ENCODE results near the gene KCND3.

The KCND3 gene

DNA sequence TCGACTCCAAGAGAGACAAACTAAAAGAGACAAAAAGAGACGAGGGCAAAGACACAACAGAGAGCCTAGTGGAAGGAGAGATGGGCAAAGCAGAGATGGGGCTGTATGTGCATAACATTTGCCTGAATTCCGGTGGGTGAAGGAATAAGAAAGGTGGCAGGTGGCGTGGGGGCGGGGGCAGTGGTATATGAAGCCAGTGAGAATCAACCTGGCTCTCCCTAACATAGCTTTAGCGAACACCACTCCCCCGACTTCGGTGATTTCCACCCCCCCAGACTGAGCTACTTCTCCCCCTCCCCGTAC lies 251.4 kb downstream of the KCND3 start:
- H3K4me1 ChIP-seq (ENCODE audit: control insufficient read depth, low read length): peaks cover 37% of the 10 kb centered on the region
- H3K27ac ChIP-seq (ENCODE audit: low read depth, low read length): no peak overlapping the region
- H3F3A ChIP-seq (ENCODE audit: control insufficient read depth, insufficient read depth): peaks cover 3% of the 10 kb centered on the region; the same call in 1 of the 2 replicates
- no peaks in the 10 kb centered on the region for H3K79me2 ChIP-seq (ENCODE audit: control insufficient read depth, low read length)
- H4K20me1 ChIP-seq (ENCODE audit: control insufficient read depth, insufficient read depth, low read depth, low read length): no peaks in the 10 kb centered on the region
- no peaks in the 10 kb centered on the region for H3K9me3 ChIP-seq (ENCODE audit: control insufficient read depth, insufficient read depth, low read length)
- no peaks in the 10 kb centered on the region for H3K36me3 ChIP-seq (ENCODE audit: control insufficient read depth, low read length)
- TF ChIP-seq EZH2phosphoT487 (IDR thresholded peaks at IDR 0.05; ENCODE audit: borderline replicate concordance, low read length): no peak
- no peak for TF ChIP-seq CTCF (IDR thresholded peaks at IDR 0.05; ENCODE audit: low read depth, low read length, poor library complexity, severe bottlenecking)
- peak overlapping the region; percentile 78 for H3K4me3 ChIP-seq (ENCODE audit: low read length)
- H3K27me3 ChIP-seq (ENCODE audit: control insufficient read depth, low read length): peaks cover 19% of the 10 kb centered on the region
- no peaks in the 10 kb centered on the region for H3K9me2 ChIP-seq (replicated peaks; ENCODE audit: control insufficient read depth, low read length)
- peak overlapping the region; percentile 94 for H3K4me2 ChIP-seq (ENCODE audit: low read length)

DNA sequence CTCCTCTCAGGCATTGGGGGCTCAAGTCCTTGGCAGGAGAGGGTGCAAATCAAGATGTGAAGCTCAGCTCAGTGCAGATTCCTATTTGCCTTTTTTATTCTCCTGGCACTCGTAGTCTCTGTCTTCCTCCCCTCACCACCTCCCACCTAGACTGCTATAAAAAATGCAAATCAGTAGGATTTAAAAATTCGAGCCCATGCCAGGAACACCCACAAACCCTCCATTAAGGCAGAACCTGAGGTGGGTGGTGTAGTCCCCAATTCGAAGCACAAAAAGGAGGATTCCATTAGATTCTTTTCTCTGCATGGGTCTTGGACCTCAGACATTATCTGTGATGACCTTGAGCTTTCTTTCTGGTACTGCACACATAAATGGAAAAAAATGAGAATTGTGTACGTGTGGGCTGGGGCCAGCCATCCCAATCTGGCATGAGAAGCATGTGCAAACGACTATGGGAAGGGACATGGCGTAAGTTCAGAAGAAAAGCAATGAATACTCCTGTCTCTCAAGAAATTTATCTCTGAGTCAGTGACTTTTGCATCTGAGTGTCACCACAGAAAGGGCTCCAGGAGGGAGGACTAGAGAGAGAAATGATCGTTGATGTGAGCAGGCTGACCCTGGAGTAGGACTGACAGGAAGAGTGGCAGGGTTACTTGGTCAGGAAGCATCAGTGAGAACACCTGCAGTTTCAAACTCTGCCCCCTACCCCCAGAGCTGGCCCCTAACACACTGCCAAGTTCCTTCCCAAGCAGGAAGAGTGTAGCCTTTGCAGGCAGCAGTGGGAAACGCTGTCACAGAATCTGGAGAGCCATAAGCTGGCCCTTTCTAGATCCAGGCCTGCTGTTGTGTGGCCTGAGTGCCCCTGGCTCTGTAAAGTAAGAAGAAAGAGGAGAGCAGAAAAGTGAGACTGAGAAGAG lies 252.0 kb downstream of the KCND3 start:
- peaks cover 19% of the 10 kb centered on the region for H3K27me3 ChIP-seq (ENCODE audit: control insufficient read depth, low read length)
- peak; percentile 26 for TF ChIP-seq CTCF (IDR thresholded peaks at IDR 0.05; ENCODE audit: low read depth, low read length, poor library complexity, severe bottlenecking)
- TF ChIP-seq EZH2phosphoT487 (IDR thresholded peaks at IDR 0.05; ENCODE audit: borderline replicate concordance, low read length): no peak
- H4K20me1 ChIP-seq (ENCODE audit: control insufficient read depth, insufficient read depth, low read depth, low read length): no peaks in the 10 kb centered on the region
- no peaks in the 10 kb centered on the region for H3K79me2 ChIP-seq (ENCODE audit: control insufficient read depth, low read length)
- H3K9me3 ChIP-seq (ENCODE audit: control insufficient read depth, insufficient read depth, low read length): no peaks in the 10 kb centered on the region
- no peaks in the 10 kb centered on the region for H3K9me2 ChIP-seq (replicated peaks; ENCODE audit: control insufficient read depth, low read length)
- H3K4me1 ChIP-seq (ENCODE audit: control insufficient read depth, low read length): peaks cover 37% of the 10 kb centered on the region
- H3K4me3 ChIP-seq (ENCODE audit: low read length): peak overlapping the region; percentile 78
- peak overlapping the region; percentile 94 for H3K4me2 ChIP-seq (ENCODE audit: low read length)
- H3K27ac ChIP-seq (ENCODE audit: low read depth, low read length): no peak overlapping the region
- H3K36me3 ChIP-seq (ENCODE audit: control insufficient read depth, low read length): no peaks in the 10 kb centered on the region
- peaks cover 3% of the 10 kb centered on the region; the same call in 1 of the 2 replicates for H3F3A ChIP-seq (ENCODE audit: control insufficient read depth, insufficient read depth)

- H4K20me1 ChIP-seq (ENCODE audit: control insufficient read depth, insufficient read depth, low read depth, low read length): no peaks in the 10 kb centered on the region
- H3K36me3 ChIP-seq (ENCODE audit: control insufficient read depth, low read length): no peaks in the 10 kb centered on the region
- TF ChIP-seq CTCF (IDR thresholded peaks at IDR 0.05; ENCODE audit: low read depth, low read length, poor library complexity, severe bottlenecking): no peak
- TF ChIP-seq EZH2phosphoT487 (IDR thresholded peaks at IDR 0.05; ENCODE audit: borderline replicate concordance, low read length): no peak
- H3K27ac ChIP-seq (ENCODE audit: low read depth, low read length): no peak overlapping the region
- no peak overlapping the region for H3K4me3 ChIP-seq (ENCODE audit: low read length)
- peaks cover 19% of the 10 kb centered on the region for H3K27me3 ChIP-seq (ENCODE audit: control insufficient read depth, low read length)
- H3K9me3 ChIP-seq (ENCODE audit: control insufficient read depth, insufficient read depth, low read length): no peaks in the 10 kb centered on the region
- no peaks in the 10 kb centered on the region for H3K79me2 ChIP-seq (ENCODE audit: control insufficient read depth, low read length)
- H3K9me2 ChIP-seq (replicated peaks; ENCODE audit: control insufficient read depth, low read length): no peaks in the 10 kb centered on the region
- peaks cover 37% of the 10 kb centered on the region for H3K4me1 ChIP-seq (ENCODE audit: control insufficient read depth, low read length)
- no peak overlapping the region for H3K4me2 ChIP-seq (ENCODE audit: low read length)
- peaks cover 3% of the 10 kb centered on the region; the same call in 1 of the 2 replicates for H3F3A ChIP-seq (ENCODE audit: control insufficient read depth, insufficient read depth)
Observed at GRCh38 chr1:111736548-111737215, 252.8 kb downstream of the KCND3 start.
